Measurements from ENCODE around the gene CCDC141. TPM values are rescaled to one million over a fixed set of nuclear protein-coding genes. Genes with fewer than 3 reads are reported as not detected.
"Not testable (repeated sequence)": the region's sequence is repeated elsewhere in the genome, so short reads cannot be mapped to it uniquely, and the experiment has no call there.

Gene CCDC141
- total RNA-seq, 3 donors from 2014 or later (not counting 1 experiment from before 2014, with no cell fraction given): 2.0 to 3.1 (median 2.0) TPM

- Histone ChIP-seq H3K4me1 (ENCODE audit: control insufficient read depth, insufficient read depth, low read length) (no peaks in the 10 kb centered on the region), H3K27ac (ENCODE audit: low read length) (no peak overlapping the region), H3K9me3 (ENCODE audit: control insufficient read depth, insufficient read depth, low read length) (no peaks in the 10 kb centered on the region), H3K4me3 (ENCODE audit: low read length) (no peak overlapping the region), H3K27me3 (ENCODE audit: control insufficient read depth, insufficient read depth, low read length) (no peaks in the 10 kb centered on the region), H3K36me3 (ENCODE audit: control insufficient read depth, insufficient read depth, low read length) (no peaks in the 10 kb centered on the region)
- Mint-ChIP-seq H3K27ac (no peak overlapping the region), H3K36me3 (no peaks in the 10 kb centered on the region), H3K4me1 (peaks cover 9 to 11% of the 10 kb centered on the region in 2 donors), H3K9me3 (no peaks in the 10 kb centered on the region), H3K27me3 (ENCODE audit: low read depth in 2 of 2) (no peaks in the 10 kb centered on the region), H3K4me3 (no peak overlapping the region)
- TF ChIP-seq CTCF (IDR thresholded peaks at IDR 0.05): no peak
- DNase-seq (no peak), ATAC-seq (no peak)
- intact Hi-C loops (cut with micrococcal nuclease): no loop called here
- WGBS (ENCODE audit: insufficient coverage): 91% methylated on average over 4 of the region's 4 CpGs
Measured at GRCh38 chr2:179051250-179051649, 1.3 kb upstream of the CCDC141 start.

GRCh38 chr2:179050755-179051154 is 818 bp upstream of the CCDC141 start:
- Histone ChIP-seq H3K36me3 (ENCODE audit: control insufficient read depth, insufficient read depth, low read length) (no peaks in the 10 kb centered on the region), H3K4me3 (ENCODE audit: low read length) (no peak overlapping the region), H3K27me3 (ENCODE audit: control insufficient read depth, insufficient read depth, low read length) (no peaks in the 10 kb centered on the region), H3K27ac (ENCODE audit: low read length) (no peak overlapping the region), H3K9me3 (ENCODE audit: control insufficient read depth, insufficient read depth, low read length) (no peaks in the 10 kb centered on the region), H3K4me1 (ENCODE audit: control insufficient read depth, insufficient read depth, low read length) (no peaks in the 10 kb centered on the region)
- intact Hi-C loops (cut with micrococcal nuclease): no loop called here
- no peak for TF ChIP-seq CTCF (IDR thresholded peaks at IDR 0.05)
- DNase-seq (no peak), ATAC-seq (no peak)
- Mint-ChIP-seq H3K36me3 (no peaks in the 10 kb centered on the region), H3K4me3 (no peak overlapping the region), H3K4me1 (peaks cover 9 to 11% of the 10 kb centered on the region in 2 donors), H3K9me3 (no peaks in the 10 kb centered on the region), H3K27me3 (ENCODE audit: low read depth in 2 of 2) (no peaks in the 10 kb centered on the region), H3K27ac (no peak overlapping the region)

GRCh38 chr2:179049203-179049545 is 763 bp downstream of the CCDC141 start:
- H3K27me3 Mint-ChIP-seq (ENCODE audit: low read depth in 2 of 2): no peaks in the 10 kb centered on the region
- H3K9me3 ChIP-seq (ENCODE audit: control insufficient read depth, insufficient read depth, low read length): no peaks in the 10 kb centered on the region
- no peaks in the 10 kb centered on the region for H3K4me1 ChIP-seq (ENCODE audit: control insufficient read depth, insufficient read depth, low read length)
- no peaks in the 10 kb centered on the region for H3K27me3 ChIP-seq (ENCODE audit: control insufficient read depth, insufficient read depth, low read length)
- H3K4me1 Mint-ChIP-seq: peaks cover 15 to 18% of the 10 kb centered on the region in 2 donors
- WGBS (ENCODE audit: insufficient coverage): 19% methylated on average over 4 of the region's 4 CpGs
- DNase-seq (peak in 1 of 2 donors; percentile 45), ATAC-seq (peak in 1 of 3 donors; percentile 30)
- no peaks in the 10 kb centered on the region for H3K36me3 Mint-ChIP-seq
- H3K27ac Mint-ChIP-seq: peak overlapping the region in 1 of 2 donors; percentile 54
- no peaks in the 10 kb centered on the region for H3K9me3 Mint-ChIP-seq
- peak overlapping the region; percentile 83 for H3K4me3 Mint-ChIP-seq
- TF ChIP-seq CTCF (IDR thresholded peaks at IDR 0.05): no peak
- peak overlapping the region; percentile 37 for H3K27ac ChIP-seq (ENCODE audit: low read length)
- no peaks in the 10 kb centered on the region for H3K36me3 ChIP-seq (ENCODE audit: control insufficient read depth, insufficient read depth, low read length)
- peak overlapping the region; percentile 35 for H3K4me3 ChIP-seq (ENCODE audit: low read length)
- intact Hi-C loops (cut with micrococcal nuclease): no loop called here

GRCh38 chr2:179048099-179048498 is 1.8 kb downstream of the CCDC141 start:
- Histone ChIP-seq H3K36me3 (ENCODE audit: control insufficient read depth, insufficient read depth, low read length) (no peaks in the 10 kb centered on the region), H3K4me1 (ENCODE audit: control insufficient read depth, insufficient read depth, low read length) (no peaks in the 10 kb centered on the region), H3K4me3 (ENCODE audit: low read length) (no peak overlapping the region), H3K9me3 (ENCODE audit: control insufficient read depth, insufficient read depth, low read length) (no peaks in the 10 kb centered on the region), H3K27ac (ENCODE audit: low read length) (no peak overlapping the region), H3K27me3 (ENCODE audit: control insufficient read depth, insufficient read depth, low read length) (no peaks in the 10 kb centered on the region)
- H3K27ac Mint-ChIP-seq: no peak overlapping the region
- ATAC-seq (no peak), DNase-seq (no peak)
- no peak for TF ChIP-seq CTCF (IDR thresholded peaks at IDR 0.05)
- no peaks in the 10 kb centered on the region for H3K27me3 Mint-ChIP-seq (ENCODE audit: low read depth in 2 of 2)
- H3K36me3 Mint-ChIP-seq: no peaks in the 10 kb centered on the region
- peaks cover 16 to 18% of the 10 kb centered on the region in 2 donors for H3K4me1 Mint-ChIP-seq
- H3K9me3 Mint-ChIP-seq: no peaks in the 10 kb centered on the region
- WGBS (ENCODE audit: insufficient coverage): no CpG with 5 or more reads among the region's 2 CpGs
- intact Hi-C loops (cut with micrococcal nuclease): no loop called here
- H3K4me3 Mint-ChIP-seq: no peak overlapping the region

- H3K4me3 Mint-ChIP-seq; intact Hi-C loops (cut with micrococcal nuclease); H3K36me3 Mint-ChIP-seq; H3K4me1 ChIP-seq (ENCODE audit: control insufficient read depth, insufficient read depth, low read length); H3K27me3 ChIP-seq (ENCODE audit: control insufficient read depth, insufficient read depth, low read length); H3K4me3 ChIP-seq (ENCODE audit: low read length); H3K9me3 ChIP-seq (ENCODE audit: control insufficient read depth, insufficient read depth, low read length); DNase-seq; ATAC-seq; H3K27ac ChIP-seq (ENCODE audit: low read length); H3K27me3 Mint-ChIP-seq (ENCODE audit: low read depth in 2 of 2); H3K36me3 ChIP-seq (ENCODE audit: control insufficient read depth, insufficient read depth, low read length); H3K9me3 Mint-ChIP-seq; H3K27ac Mint-ChIP-seq: not testable (repeated sequence)
- 0% methylated on average over 1 of the region's 1 CpG for WGBS (ENCODE audit: insufficient coverage)
- H3K4me1 Mint-ChIP-seq: peaks cover 16 to 18% of the 10 kb centered on the region in 2 donors
Measured at GRCh38 chr2:179045602-179046001, 4.3 kb downstream of the CCDC141 start.

All from natural killer cell (primary cell).